Left lung (tissue), 10 donors: ENCODE results near the gene OLA1. TPM values are rescaled to one million over a fixed set of nuclear protein-coding genes. Genes with fewer than 3 reads are reported as not detected.

ENCODE experiments used
- ATAC-seq: fragments of 200-7000 bp; cut with Tn5 transposase; one replicate; pipeline ENCODE4 v1.9.1; 2020; ENCODE audit warnings: moderate library complexity
- DNase-seq, 4 donors: peaks; one replicate each; pipeline ENCODE4 v3.0.0-alpha.2; 2013 to 2020
- H3K27ac ChIP-seq, 2 donors: fragments of 200-600 bp; sonication (generic) in 1 of 2; one replicate each; pipeline versions ENCODE4 v1.5.0 to v1.8.0; 2020 to 2021
- H3K27me3 ChIP-seq, 2 donors: fragments of 200-600 bp; sonication (generic) in 1 of 2; one replicate each; pipeline versions ENCODE4 v1.5.0 to v1.8.0; 2020 to 2021
- H3K36me3 ChIP-seq, 2 donors: fragments of 200-600 bp; sonication (generic) in 1 of 2; one replicate each; pipeline versions ENCODE4 v1.5.0 to v1.8.0; 2020 to 2021
- H3K4me1 ChIP-seq, 2 donors: fragments of 200-600 bp; one replicate each; pipeline ENCODE4 v1.8.0; 2021
- H3K4me3 ChIP-seq, 2 donors: fragments of 200-600 bp; sonication (generic) in 1 of 2; one replicate each; pipeline versions ENCODE4 v1.5.0 to v1.8.0; 2020 to 2021; ENCODE audit warnings: mild to moderate bottlenecking in 1 of 2
- H3K9me3 ChIP-seq, 2 donors: fragments of 200-600 bp; sonication (generic) in 1 of 2; one replicate each; pipeline versions ENCODE4 v1.5.0 to v1.8.0; 2020 to 2021
- intact Hi-C, 2 donors: fragments of 100-400 bp; cut with DNase I; formaldehyde crosslinking; loops; one replicate each; pipeline versions ENCODE4 v1.11.2 to v1.14.2; 2022
- polyA plus RNA-seq, 6 donors: library from polyadenylated mRNA; unstranded; fragments of 120-200 nt; gene quantifications; one replicate each; pipeline ENCODE4 v1.2.1, GENCODE V29; 2013; ENCODE audit not compliant: insufficient read length in 6 of 6
- total RNA-seq, 2 donors: library from RNA; stranded (reverse); fragmentation: NEBNext Ultra II Directional; extraction: Animal tissue kit (Norgen Biotek cat#: 25700); gene quantifications; one replicate each; pipeline ENCODE4 v1.2.1, GENCODE V29; 2021
- TF ChIP-seq, protein P1 (sequence below), 2 donors: fragments of 200-600 bp; sonication (generic) in 1 of 2; IDR thresholded peaks; one replicate each; pipeline versions ENCODE4 v1.5.0 to v1.8.0; 2021; ENCODE audit warnings: antibody characterized with exemption in 2 of 2
- donor health status: DM: no; HTN: yes; CAD: no.
- donor health status: DM: no; HTN: no; CAD: no.

The OLA1 gene
- total and polyA plus RNA-seq, 8 donors: 66.3 to 130 (median 112) TPM

DNA sequence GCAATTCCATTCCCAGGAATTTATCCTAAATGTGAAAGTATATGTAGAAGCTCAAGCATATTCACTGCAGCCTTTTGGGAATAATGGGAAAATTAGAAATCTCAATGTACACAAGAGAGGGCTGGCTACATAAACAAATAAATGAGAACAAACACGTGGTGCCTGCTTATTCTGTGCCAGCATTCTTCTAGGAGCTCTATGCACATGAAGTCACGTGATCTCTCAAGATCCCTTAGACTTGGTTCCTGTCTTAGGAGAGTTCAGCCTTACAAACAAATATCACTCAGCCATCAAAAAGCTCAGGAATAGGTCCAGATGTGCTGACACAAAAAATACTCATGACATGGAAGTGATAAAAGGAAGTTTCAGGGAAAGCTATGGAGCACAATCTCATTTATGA, 190.3 kb downstream of the OLA1 start:
- no peaks in the 10 kb centered on the region for H3K27me3 ChIP-seq
- intact Hi-C loops: no loop called here
- no peak for ATAC-seq
- no peaks in the 10 kb centered on the region for H3K4me1 ChIP-seq
- DNase-seq: no peak
- H3K9me3 ChIP-seq: peaks cover 0 to 5% of the 10 kb centered on the region in 2 donors
- H3K4me3 ChIP-seq: no peak overlapping the region
- no peak overlapping the region for H3K27ac ChIP-seq
- no peaks in the 10 kb centered on the region for H3K36me3 ChIP-seq
- TF ChIP-seq, protein P1, sequence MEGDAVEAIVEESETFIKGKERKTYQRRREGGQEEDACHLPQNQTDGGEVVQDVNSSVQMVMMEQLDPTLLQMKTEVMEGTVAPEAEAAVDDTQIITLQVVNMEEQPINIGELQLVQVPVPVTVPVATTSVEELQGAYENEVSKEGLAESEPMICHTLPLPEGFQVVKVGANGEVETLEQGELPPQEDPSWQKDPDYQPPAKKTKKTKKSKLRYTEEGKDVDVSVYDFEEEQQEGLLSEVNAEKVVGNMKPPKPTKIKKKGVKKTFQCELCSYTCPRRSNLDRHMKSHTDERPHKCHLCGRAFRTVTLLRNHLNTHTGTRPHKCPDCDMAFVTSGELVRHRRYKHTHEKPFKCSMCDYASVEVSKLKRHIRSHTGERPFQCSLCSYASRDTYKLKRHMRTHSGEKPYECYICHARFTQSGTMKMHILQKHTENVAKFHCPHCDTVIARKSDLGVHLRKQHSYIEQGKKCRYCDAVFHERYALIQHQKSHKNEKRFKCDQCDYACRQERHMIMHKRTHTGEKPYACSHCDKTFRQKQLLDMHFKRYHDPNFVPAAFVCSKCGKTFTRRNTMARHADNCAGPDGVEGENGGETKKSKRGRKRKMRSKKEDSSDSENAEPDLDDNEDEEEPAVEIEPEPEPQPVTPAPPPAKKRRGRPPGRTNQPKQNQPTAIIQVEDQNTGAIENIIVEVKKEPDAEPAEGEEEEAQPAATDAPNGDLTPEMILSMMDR (IDR thresholded peaks at IDR 0.05): no peak

DNA sequence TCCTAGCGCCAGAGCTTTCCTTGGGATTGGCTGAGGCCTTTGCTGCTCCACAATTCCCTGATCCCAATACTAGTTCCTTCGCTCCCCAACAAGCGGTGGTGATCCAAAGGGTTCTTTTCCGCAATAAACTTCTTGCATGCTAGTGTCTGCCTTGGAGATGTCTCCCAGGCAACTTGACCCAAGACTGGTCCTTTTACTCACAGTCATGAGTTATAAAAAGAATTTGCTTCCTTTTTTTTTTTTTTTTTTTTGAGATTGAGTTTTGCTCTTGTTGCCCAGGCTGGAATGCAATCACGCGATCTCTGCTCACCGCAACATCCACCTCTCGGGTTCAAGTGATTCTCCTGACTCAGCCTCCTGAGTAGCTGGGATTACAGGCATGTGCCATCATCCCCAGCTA, 193.4 kb downstream of the OLA1 start:
- TF ChIP-seq, protein P1 (IDR thresholded peaks at IDR 0.05): no peak
- Histone ChIP-seq H3K4me3 (no peak overlapping the region), H3K9me3 (peaks cover 0 to 5% of the 10 kb centered on the region in 2 donors), H3K36me3 (no peaks in the 10 kb centered on the region), H3K27me3 (no peaks in the 10 kb centered on the region), H3K4me1 (no peaks in the 10 kb centered on the region), H3K27ac (no peak overlapping the region)
- DNase-seq: no peak
- intact Hi-C loops: no loop called here
- no peak for ATAC-seq

DNA sequence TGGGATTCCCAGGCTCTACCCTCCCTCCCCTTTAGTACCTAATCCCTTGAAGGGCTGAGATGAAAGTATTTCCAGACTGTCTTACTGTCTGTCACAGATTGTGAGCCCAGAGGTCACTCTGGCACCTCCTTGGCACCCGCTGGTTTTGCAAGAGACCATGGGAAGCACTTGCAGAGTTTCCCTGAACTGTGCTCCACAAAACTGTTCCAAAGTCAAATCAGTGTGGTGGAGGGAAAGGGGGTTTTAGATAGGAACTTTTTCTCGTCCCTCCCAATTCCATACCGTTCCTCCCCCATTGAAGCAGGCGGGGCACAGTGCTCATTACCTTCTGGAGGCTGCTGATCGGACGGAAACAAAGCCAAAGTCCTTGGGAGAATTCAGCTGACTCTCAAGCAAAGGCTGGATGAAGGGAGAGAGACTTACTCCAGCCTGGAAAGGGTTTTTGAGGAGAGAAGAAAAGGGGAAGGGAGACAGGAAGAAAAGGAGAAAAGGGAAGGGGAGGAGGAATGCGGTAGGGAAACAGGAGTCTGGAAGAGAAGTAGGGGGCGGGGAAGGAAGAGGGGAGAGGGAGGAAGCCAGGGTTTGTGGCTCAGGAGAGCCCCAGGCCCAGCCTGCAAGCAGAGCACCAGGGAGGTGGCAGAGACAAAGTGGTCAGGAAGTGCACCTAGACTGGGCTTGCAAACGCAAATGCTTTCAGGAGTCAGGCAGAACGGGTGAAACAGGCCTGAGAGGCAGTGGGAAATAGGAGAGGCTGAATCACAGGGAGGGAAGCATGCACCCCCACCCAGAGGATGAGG, 194.8 kb downstream of the OLA1 start:
- H3K4me3 ChIP-seq: no peak overlapping the region
- H3K27me3 ChIP-seq: no peaks in the 10 kb centered on the region
- no peak for DNase-seq
- no peak for ATAC-seq
- TF ChIP-seq, protein P1 (IDR thresholded peaks at IDR 0.05): no peak
- intact Hi-C loops: no loop called here
- peaks cover 0 to 2% of the 10 kb centered on the region in 2 donors for H3K9me3 ChIP-seq
- H3K27ac ChIP-seq: no peak overlapping the region
- H3K36me3 ChIP-seq: no peaks in the 10 kb centered on the region
- no peaks in the 10 kb centered on the region for H3K4me1 ChIP-seq

DNA sequence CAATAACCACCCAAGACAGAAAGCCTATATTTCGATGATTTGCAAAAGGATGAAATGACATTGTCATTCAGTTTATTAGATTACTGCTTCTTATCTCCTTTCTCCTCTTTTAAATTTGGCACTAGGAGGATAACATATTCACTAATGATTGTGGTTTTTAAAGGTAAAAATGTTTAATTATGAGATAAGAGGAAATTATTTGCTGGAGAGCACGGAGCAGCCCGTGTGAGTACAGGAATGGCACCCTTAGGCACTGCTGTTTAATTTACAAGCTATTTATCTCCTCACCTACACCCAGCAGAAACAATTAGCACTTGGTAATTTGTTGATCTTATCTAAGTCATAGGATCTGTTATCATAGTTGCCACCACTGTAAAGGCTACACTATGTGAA, 195.8 kb downstream of the OLA1 start:
- Histone ChIP-seq H3K4me3 (no peak overlapping the region), H3K27me3 (no peaks in the 10 kb centered on the region), H3K36me3 (no peaks in the 10 kb centered on the region), H3K9me3 (no peaks in the 10 kb centered on the region), H3K4me1 (no peaks in the 10 kb centered on the region), H3K27ac (peak overlapping the region in 1 of 2 donors; percentile 33)
- ATAC-seq: no peak
- TF ChIP-seq, protein P1 (IDR thresholded peaks at IDR 0.05): no peak
- intact Hi-C loops: no loop called here
- no peak for DNase-seq

DNA sequence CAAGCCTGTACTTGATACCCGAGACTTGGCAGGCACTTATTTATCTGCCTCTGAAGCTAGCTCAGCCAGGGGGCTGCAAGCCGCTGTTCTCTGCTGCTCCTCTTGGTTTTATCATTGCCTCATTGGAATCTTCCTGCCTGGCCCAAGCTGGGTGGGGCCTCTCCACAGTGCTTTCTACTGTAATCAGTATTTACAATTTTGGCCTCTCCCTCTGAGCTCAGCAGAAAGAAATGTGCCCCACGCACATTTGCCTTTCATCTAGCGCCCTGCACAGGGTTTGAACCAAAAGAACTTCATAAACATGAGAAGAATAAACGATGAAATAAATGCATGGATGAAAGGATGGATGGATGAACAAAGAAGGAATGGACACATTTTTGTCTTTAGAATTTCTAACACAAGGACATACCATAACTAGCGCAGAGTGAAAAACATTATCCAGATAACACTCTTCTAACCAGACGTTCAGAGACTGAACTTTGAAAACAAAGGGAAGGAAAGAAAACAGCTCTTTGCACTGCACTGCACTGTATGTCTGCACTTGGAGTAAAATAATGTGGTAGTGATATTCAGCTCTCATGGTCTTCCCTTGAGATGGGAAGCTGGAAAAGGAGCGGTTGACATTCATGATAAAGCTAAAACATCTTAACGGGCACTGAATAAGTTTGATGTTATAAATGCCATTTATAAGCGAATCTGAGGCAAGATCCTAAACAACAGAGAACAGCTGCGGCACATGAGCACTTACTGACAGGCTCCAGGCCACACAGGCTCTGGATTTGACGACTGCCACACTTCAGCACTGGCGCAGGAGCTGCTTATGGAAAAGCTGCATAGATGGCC, 196.4 kb downstream of the OLA1 start:
- ATAC-seq (peak; percentile 92), DNase-seq (peak in 1 of 4 donors; percentile 68)
- Histone ChIP-seq H3K4me3 (no peak overlapping the region), H3K4me1 (no peaks in the 10 kb centered on the region), H3K36me3 (no peaks in the 10 kb centered on the region), H3K27ac (peak overlapping the region in 1 of 2 donors; percentile 33), H3K27me3 (no peaks in the 10 kb centered on the region), H3K9me3 (no peaks in the 10 kb centered on the region)
- TF ChIP-seq, protein P1 (IDR thresholded peaks at IDR 0.05): no peak
- intact Hi-C loops: no loop called here
